GM18858 (cell line): ENCODE data around the gene PPFIBP2.

Experiments used
- ATAC-seq: cut with Tn5 transposase; IDR thresholded peaks from one replicate; pipeline ENCODE4 v1.9.1; 2021; ENCODE audit not compliant: unreplicated experiment

Gene PPFIBP2

DNA sequence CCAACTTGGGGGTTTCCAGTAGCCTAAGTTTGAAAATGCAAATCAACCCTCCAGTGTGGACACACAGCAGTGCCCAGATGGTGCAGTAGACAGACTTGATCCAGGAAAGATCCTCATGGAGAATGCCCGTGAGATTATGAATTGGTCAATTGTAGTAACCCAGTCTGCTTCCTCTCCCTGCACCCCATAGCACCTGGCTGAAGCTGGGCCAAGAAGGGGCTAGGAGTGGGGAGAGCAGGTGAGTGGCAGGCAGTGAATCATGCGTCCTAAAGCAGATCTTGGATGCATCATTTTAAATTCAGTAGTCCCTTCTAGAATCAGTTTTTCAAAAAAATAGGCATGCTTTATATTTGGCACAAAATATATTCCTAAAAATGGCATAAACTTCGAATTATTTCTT, 107.3 kb downstream of the PPFIBP2 start:
- no peak for ATAC-seq

DNA sequence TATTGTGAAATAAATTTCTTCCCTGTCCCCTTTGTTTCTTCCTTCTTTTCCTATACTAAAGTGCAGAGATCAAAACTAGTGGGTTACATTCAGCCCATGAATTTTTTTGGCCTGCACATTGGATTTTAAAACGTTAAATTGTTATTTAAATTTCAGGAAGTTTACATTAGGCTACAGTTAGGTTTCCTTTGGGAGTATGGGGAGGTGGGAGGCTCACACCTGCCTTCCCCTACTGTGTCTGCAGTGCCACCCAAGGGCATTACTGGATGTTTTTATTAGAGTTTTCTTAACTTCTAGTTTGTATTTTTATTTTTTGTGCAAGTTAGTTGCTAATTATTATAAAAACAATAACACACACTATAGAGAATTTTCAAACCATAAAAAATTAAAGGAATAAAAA, 107.8 kb downstream of the PPFIBP2 start:
- ATAC-seq: no peak

- ATAC-seq: no peak
These were observed 108.9 kb downstream of the PPFIBP2 start for GRCh38 chr11:7622721-7623120.

- no peak for ATAC-seq
These were observed 114.9 kb downstream of the PPFIBP2 start for GRCh38 chr11:7628660-7629059.

DNA sequence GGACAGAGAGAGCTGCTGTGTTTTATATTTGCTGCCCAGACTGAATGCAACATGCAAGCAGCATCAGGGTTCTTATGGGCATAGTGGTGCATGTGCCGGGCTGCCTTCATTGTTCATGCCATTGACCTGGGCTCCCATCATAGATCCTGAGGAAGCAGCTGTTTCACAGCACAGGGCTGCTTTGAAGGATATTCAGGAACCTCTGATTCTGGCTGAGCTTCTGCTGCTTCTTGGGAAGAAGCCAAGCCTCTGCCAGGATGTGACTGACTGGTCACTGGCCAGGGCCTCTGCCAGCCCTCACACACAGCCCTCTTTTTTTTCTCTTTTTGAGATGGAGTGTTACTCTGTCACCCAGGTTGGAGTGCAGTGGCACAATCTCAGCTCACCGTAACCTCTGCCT, 116.2 kb downstream of the PPFIBP2 start:
- ATAC-seq: no peak

DNA sequence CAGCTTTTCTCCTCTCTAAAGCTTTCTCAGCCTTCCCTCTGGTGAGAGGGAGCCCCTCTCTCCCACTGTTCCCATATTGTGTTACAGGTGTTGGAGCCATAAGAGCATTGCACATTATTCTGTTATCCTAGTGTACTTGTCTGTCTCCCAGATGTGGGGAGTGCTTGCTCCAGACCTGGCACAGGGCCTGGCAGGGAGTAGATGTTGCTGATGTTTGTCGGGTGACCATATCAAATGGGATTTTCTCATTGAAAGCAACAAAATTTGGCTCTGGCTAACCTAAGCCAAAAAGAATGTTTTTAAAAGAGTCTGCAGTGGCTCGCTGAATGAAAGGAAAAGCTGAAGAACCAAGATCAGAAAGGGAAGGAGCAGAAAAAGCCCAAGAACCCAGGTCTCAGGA, 118.4 kb downstream of the PPFIBP2 start:
- ATAC-seq: no peak

GRCh38 chr11:7635137-7635536, 121.3 kb downstream of the PPFIBP2 start:
- no peak for ATAC-seq

- no peak for ATAC-seq
These were observed 121.9 kb downstream of the PPFIBP2 start for GRCh38 chr11:7635708-7636107.

GRCh38 chr11:7636350-7636749, 122.6 kb downstream of the PPFIBP2 start:
- ATAC-seq: no peak

DNA sequence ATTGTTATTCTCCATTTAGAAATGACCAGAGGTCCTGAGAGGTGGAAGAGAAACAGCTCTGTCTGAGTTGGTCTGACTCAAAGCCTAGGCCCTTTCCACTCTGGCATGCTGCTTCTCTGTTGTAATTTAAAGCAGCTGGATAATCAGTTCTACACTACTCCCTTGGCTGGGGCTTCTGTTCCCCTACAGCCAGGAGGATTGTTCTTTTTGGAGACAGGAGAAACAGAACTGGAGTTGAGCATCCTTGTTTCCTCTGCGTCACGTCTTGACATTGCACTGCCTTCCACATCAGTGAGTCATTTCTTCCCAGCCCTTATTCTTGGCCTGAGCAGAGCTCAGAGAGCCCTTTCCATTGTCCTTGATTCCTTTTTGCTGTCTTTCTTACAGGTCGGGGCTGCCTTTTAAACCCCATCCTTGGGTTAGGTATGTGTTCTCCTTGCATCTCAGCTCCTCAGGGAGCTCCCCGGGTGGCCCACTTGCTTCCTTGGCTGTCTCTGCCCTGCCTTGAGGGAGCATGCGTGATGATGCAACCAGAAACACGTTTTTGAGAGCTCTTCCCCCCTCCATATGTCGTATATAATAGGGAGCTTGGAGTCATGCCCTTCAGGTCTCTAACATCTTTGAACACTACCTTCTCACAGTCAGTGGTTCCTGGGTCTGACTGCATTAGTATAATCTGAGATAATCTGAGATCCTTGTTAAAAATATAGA, 123.8 kb downstream of the PPFIBP2 start:
- ATAC-seq: no peak

DNA sequence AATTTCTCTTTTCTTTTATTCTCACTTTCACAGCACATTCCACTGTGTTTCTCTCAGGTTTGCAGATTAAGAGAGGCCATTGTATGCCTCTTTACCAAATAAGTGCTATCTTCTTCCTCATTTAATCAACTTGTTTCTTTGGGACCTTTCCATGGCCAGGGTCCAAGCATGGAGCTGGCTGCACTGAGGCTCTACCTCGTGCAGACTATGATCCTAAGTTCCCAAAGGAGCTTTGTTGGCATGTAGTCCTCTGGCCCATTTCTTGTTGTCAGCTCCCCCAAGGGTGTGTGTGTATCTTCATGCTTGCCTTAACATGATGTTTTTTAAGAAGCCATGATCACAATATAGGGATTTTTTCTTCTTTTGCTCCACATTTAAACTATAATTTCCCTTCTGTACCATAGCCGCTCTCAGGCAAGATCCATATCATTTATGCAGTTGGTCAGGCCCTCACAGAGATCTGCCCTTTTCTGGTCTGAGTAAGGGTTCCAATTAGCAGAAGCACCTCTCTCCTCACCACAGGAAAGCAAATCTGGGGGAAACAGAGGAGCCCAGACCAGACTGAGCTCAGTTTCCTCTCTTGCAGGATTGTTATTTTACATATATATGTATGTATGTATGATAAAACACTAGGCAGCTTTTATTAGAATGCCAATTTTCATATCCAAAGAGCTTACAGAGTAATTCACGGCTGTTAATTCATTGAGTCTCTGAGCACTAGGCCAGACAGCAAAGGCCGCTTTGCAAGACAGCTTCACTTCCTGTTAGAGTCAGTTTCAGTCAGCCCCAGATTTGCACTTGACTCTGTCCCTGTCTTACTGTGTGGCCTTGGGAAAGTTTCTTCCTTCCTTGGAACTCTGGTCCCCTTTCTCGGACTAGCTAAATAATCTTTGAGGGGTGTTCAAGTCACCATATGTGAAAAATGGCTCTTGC, 125.2 kb downstream of the PPFIBP2 start:
- ATAC-seq: no peak

DNA sequence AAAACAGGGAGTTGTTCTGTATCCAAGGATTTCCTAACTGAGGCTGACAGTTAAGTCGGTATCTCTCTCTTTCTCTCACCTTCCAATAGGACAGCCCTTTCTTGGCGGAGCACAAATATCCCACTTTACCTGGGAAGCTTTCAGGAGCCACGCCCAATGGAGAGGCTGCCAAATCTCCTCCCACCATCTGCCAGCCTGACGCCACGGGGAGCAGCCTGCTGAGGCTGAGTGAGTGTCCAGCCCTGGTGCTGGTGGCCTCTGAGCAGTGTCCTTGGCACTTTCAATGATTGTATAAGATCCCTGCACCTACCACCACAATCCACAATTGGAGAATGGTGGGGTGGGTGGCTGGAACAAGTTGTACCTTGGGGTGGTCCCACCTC, 125.8 kb downstream of the PPFIBP2 start:
- ATAC-seq: no peak

DNA sequence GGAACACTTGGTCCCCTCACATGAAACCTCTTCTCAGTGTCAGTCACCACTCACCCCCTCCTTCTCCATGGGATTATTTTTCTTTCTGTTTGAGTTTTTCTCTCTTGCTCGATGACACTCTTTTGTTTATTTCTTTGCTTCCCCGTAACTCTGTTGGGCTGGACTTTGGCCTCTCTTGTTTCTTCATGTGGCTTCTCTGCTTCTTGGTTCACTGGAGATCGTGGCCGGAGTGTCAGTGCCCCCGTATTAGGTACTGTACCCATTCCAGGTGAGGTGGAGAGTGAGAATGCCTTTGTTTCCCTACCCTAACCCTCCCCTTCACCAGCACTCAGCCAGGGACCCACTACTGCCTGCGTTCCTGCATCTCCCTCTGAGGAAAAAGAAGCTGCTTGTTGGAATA, 127.0 kb downstream of the PPFIBP2 start:
- ATAC-seq: no peak

- no peak for ATAC-seq
These were observed 128.9 kb downstream of the PPFIBP2 start for GRCh38 chr11:7642747-7643146.

DNA sequence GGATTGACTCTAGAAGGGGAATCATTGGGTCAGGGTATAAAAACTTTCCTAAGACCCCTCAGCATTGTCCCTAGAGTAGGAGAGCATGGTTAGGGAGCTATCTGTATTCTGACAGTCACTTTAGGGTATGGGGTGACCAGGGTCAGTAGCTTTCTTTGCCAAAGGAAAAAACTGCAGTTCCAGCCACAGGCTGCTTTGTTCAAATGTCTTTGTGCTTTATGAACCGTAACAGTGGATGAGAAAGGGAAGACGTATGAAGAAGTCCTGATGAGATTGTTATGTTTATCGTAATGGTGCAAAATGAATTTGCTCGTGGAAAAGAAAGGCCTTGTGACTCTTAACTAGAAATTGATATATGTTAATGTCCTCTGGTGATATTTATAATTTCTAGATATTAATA, 129.5 kb downstream of the PPFIBP2 start:
- no peak for ATAC-seq

- ATAC-seq: no peak
These were observed 131.4 kb downstream of the PPFIBP2 start for GRCh38 chr11:7645206-7645605.

DNA sequence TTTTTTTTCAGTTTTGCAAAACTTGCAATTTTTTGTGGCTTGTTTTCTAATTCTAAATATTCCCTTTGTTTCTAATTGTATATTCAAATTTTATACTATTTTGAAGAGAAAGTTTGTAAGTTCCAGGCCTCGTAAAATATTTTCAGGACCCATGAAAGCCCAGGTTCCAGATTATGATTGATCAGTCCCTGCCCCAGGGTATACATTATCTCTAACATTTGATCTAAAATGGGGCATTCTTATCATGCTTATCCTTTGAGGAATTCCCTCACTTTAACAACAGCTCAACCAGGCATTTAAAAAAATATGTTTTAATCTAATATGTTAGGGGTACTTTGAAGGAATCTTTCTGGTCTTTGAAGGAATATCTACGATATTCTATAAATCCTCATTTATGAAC, 133.1 kb downstream of the PPFIBP2 start:
- no peak for ATAC-seq

- no peak for ATAC-seq
These were observed 134.5 kb downstream of the PPFIBP2 start for GRCh38 chr11:7648264-7648663.

- no peak for ATAC-seq
These were observed 137.3 kb downstream of the PPFIBP2 start for GRCh38 chr11:7651140-7651551.

GRCh38 chr11:7651700-7652099, 137.9 kb downstream of the PPFIBP2 start:
- no peak for ATAC-seq

DNA sequence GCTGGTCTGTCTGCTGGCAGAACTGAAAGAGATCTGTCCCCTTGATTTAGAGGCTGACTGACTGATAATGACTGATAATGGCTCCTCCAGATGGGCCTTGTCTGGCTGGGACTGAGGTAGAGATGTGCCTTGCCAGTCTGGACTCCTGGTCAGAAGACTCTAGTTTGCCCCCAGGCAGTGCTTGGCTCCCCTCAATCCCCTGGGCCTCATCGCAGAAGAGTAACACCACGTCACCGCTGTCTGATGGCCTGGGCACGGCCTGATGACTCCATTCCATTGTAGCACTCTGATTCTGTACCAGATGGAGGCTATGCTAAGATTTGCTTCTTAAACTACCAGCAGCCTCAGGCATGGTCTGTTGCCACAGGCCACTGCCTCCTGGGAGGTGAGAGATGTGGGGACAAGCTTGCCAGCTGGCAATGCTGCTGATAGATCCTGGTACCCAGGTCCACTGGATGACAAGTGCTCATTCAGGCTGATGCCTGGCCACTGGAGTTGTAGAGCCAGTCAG, 140.5 kb downstream of the PPFIBP2 start:
- no peak for ATAC-seq
